ENCODE measurements around the gene NPAS3.

- TF ChIP-seq SPI1 (IDR thresholded peaks at IDR 0.05; ENCODE audit: low read depth, low read length): no peak
- TF ChIP-seq POLR2A (IDR thresholded peaks at IDR 0.05; ENCODE audit: low read depth, low read length): no peak
- no peak for TF ChIP-seq POLR2AphosphoS5 (IDR thresholded peaks at IDR 0.05; ENCODE audit: low read depth, low read length)
- no peak for TF ChIP-seq TAF1 (IDR thresholded peaks at IDR 0.05; ENCODE audit: low read depth, low read length)
- TF ChIP-seq POU2F2 (IDR thresholded peaks at IDR 0.05; ENCODE audit: low read depth, low read length): no peak
Measured at GRCh38 chr14:33833706-33834465, 895.2 kb downstream of the NPAS3 start.
